ENCODE data around the gene HMOX2. TPM values are rescaled to one million over a fixed set of nuclear protein-coding genes. Genes with fewer than 3 reads are reported as not detected.

Gene HMOX2
- total and polyA plus RNA-seq, 2 of the 13 experiments (the other 11 are each of a cell fraction or from before 2014, with no cell fraction given): 60.3 to 70.4 TPM

GRCh38 chr16:4538350-4539235 lies 62.4 kb downstream of the HMOX2 start, which contains the start of gene CDIP1 (continued):
- TF ChIP-seq, protein P1, sequence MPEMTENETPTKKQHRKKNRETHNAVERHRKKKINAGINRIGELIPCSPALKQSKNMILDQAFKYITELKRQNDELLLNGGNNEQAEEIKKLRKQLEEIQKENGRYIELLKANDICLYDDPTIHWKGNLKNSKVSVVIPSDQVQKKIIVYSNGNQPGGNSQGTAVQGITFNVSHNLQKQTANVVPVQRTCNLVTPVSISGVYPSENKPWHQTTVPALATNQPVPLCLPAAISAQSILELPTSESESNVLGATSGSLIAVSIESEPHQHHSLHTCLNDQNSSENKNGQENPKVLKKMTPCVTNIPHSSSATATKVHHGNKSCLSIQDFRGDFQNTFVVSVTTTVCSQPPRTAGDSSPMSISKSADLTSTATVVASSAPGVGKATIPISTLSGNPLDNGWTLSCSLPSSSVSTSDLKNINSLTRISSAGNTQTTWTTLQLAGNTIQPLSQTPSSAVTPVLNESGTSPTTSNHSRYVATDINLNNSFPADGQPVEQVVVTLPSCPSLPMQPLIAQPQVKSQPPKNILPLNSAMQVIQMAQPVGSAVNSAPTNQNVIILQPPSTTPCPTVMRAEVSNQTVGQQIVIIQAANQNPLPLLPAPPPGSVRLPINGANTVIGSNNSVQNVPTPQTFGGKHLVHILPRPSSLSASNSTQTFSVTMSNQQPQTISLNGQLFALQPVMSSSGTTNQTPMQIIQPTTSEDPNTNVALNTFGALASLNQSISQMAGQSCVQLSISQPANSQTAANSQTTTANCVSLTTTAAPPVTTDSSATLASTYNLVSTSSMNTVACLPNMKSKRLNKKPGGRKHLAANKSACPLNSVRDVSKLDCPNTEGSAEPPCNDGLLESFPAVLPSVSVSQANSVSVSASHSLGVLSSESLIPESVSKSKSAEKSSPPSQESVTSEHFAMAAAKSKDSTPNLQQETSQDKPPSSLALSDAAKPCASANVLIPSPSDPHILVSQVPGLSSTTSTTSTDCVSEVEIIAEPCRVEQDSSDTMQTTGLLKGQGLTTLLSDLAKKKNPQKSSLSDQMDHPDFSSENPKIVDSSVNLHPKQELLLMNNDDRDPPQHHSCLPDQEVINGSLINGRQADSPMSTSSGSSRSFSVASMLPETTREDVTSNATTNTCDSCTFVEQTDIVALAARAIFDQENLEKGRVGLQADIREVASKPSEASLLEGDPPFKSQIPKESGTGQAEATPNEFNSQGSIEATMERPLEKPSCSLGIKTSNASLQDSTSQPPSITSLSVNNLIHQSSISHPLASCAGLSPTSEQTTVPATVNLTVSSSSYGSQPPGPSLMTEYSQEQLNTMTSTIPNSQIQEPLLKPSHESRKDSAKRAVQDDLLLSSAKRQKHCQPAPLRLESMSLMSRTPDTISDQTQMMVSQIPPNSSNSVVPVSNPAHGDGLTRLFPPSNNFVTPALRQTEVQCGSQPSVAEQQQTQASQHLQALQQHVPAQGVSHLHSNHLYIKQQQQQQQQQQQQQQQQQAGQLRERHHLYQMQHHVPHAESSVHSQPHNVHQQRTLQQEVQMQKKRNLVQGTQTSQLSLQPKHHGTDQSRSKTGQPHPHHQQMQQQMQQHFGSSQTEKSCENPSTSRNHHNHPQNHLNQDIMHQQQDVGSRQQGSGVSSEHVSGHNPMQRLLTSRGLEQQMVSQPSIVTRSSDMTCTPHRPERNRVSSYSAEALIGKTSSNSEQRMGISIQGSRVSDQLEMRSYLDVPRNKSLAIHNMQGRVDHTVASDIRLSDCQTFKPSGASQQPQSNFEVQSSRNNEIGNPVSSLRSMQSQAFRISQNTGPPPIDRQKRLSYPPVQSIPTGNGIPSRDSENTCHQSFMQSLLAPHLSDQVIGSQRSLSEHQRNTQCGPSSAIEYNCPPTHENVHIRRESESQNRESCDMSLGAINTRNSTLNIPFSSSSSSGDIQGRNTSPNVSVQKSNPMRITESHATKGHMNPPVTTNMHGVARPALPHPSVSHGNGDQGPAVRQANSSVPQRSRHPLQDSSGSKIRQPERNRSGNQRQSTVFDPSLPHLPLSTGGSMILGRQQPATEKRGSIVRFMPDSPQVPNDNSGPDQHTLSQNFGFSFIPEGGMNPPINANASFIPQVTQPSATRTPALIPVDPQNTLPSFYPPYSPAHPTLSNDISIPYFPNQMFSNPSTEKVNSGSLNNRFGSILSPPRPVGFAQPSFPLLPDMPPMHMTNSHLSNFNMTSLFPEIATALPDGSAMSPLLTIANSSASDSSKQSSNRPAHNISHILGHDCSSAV (CRISPR knock-in tag; IDR thresholded peaks at IDR 0.05; ENCODE audit: borderline replicate concordance): peak; percentile 99; the same call in 1 of the 2 replicates
- TF ChIP-seq IRX3 (CRISPR knock-in tag; IDR thresholded peaks at IDR 0.05; ENCODE audit: borderline replicate concordance, low read depth): peak; percentile 99
- peak; percentile 85 for TF ChIP-seq PHF20 (CRISPR knock-in tag; IDR thresholded peaks at IDR 0.05)
- no peak for TF ChIP-seq MAFF (IDR thresholded peaks at IDR 0.05; ENCODE audit: low read depth, low read length)
- TF ChIP-seq, protein P2, sequence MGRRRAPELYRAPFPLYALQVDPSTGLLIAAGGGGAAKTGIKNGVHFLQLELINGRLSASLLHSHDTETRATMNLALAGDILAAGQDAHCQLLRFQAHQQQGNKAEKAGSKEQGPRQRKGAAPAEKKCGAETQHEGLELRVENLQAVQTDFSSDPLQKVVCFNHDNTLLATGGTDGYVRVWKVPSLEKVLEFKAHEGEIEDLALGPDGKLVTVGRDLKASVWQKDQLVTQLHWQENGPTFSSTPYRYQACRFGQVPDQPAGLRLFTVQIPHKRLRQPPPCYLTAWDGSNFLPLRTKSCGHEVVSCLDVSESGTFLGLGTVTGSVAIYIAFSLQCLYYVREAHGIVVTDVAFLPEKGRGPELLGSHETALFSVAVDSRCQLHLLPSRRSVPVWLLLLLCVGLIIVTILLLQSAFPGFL (CRISPR knock-in tag; IDR thresholded peaks at IDR 0.05): 0 out of 2 replicates have a peak, but pooled peaks have one; percentile 89
- TF ChIP-seq TP53 (CRISPR knock-in tag; conservative IDR thresholded peaks at IDR 0.05): no peak; the same call in 1 of the 2 replicates
- 0 out of 2 replicates have a peak, but pooled peaks have one; percentile 88 for TF ChIP-seq ZNF337 (CRISPR knock-in tag; IDR thresholded peaks at IDR 0.05; ENCODE audit: borderline replicate concordance, low read depth)
- TF ChIP-seq ZMYM2 (CRISPR knock-in tag; IDR thresholded peaks at IDR 0.05): peak; percentile 98
- peak; percentile 95 for TF ChIP-seq MYPOP (CRISPR knock-in tag; IDR thresholded peaks at IDR 0.05)
- TF ChIP-seq KLF11 (CRISPR knock-in tag; IDR thresholded peaks at IDR 0.05): peak; percentile 100
- TF ChIP-seq PHF21A (CRISPR knock-in tag; IDR thresholded peaks at IDR 0.05): peak; percentile 80
- peak; percentile 98 for TF ChIP-seq CREB3 (CRISPR knock-in tag; IDR thresholded peaks at IDR 0.05)
- no peak for TF ChIP-seq GPN1 (CRISPR knock-in tag; IDR thresholded peaks at IDR 0.05; ENCODE audit: borderline replicate concordance)
- TF ChIP-seq ZFY (CRISPR knock-in tag; IDR thresholded peaks at IDR 0.05): peak; percentile 100
- peak; percentile 96 for TF ChIP-seq CERS6 (CRISPR knock-in tag; IDR thresholded peaks at IDR 0.05)
- 0 out of 2 replicates have a peak, but pooled peaks have one; percentile 83 for TF ChIP-seq PAWR (CRISPR knock-in tag; IDR thresholded peaks at IDR 0.05; ENCODE audit: borderline replicate concordance)
